ENCODE measurements around the gene POPDC3. TPM values are rescaled to one million over a fixed set of nuclear protein-coding genes. Genes with fewer than 3 reads are reported as not detected.

POPDC3 gene
- total and polyA plus RNA-seq, 2 of the 4 experiments (the other 2 are of a cell fraction) = 22.7 to 25.8 TPM

- H3K4me1 ChIP-seq (ENCODE audit: control insufficient read depth, insufficient read depth, low read length) = no peaks in the 10 kb centered on the region
- in situ Hi-C loops (cut with MboI; ENCODE audit: low sequenced_read_pairs) (no loop called here), dilution Hi-C loops (cut with HindIII; ENCODE audit: low sequenced_read_pairs, unreplicated experiment) (no loop called here), intact Hi-C loops (cut with micrococcal nuclease) (loop anchor here (1.0 to 2.0 kb wide), 3 partner anchors 33 to 266 kb away; partner anchors contain the start of gene PREP)
- H3K23ac ChIP-seq (ENCODE audit: low read depth, low read length) = peak overlapping the region; percentile 97
- no peak overlapping the region for H2BK15ac ChIP-seq (ENCODE audit: low read depth, low read length)
- no TSS peak for BruUV-seq (replicated peaks)
- H2AK5ac ChIP-seq (ENCODE audit: low read depth, low read length) = no peak overlapping the region
- peak overlapping the region; percentile 1; the same call in 1 of the 2 replicates for H4K91ac ChIP-seq (ENCODE audit: insufficient read depth, low read depth, low read length)
- peak; percentile 59 for DNase-seq
- H3K4ac ChIP-seq (ENCODE audit: low read depth, low read length) = peak overlapping the region; percentile 76
- no peak for TF ChIP-seq POLR2A (IDR thresholded peaks at IDR 0.05; ENCODE audit: low read depth, low read length)
- peak; percentile 29; the same call in 1 of the 2 replicates for TF ChIP-seq CTCF (conservative IDR thresholded peaks at IDR 0.05; ENCODE audit: low read depth, low read length)
- peak; percentile 11; the same call in 1 of the 2 replicates for TF ChIP-seq MXI1 (IDR thresholded peaks at IDR 0.05; ENCODE audit: borderline replicate concordance, low read depth, low read length)
- TF ChIP-seq SMC3 (IDR thresholded peaks at IDR 0.05; ENCODE audit: low read depth, low read length) = 0 out of 2 replicates have a peak, but pooled peaks have one; percentile 12
- TF ChIP-seq CHD1 (IDR thresholded peaks at IDR 0.05; ENCODE audit: low read depth, low read length) = no peak
- H4K20me1 ChIP-seq (ENCODE audit: insufficient read depth, low read length) = peaks cover 4% of the 10 kb centered on the region; the same call in 1 of the 2 replicates
- ATAC-seq (ENCODE audit: low read depth) = peak; percentile 80
- WGBS, 2 experiments (ENCODE audit: extremely low coverage in 2 of 2, insufficient read length in 1 of 2) = 0% methylated on average over 53 of the region's 122 CpGs; no CpG with 5 or more reads in 1 of the 2 experiments
- peak overlapping the region; percentile 94 for H3K14ac ChIP-seq (replicated peaks; ENCODE audit: low read depth, low read length)
- CTCF ChIA-PET = interaction anchor here (1.0 to 1.4 kb wide), 5 partner anchors 9 to 265 kb away, joined by 3 to 4 read pairs (median 3); no protein-coding TSS in a partner anchor
- H3K27me3 ChIP-seq (ENCODE audit: control insufficient read depth, insufficient read depth, low read length) = no peaks in the 10 kb centered on the region
- H3K18ac ChIP-seq (ENCODE audit: low read depth, low read length) = no peak overlapping the region
- no peaks in the 10 kb centered on the region for H3K9me3 ChIP-seq (ENCODE audit: control insufficient read depth, insufficient read depth, low read length)
- peak overlapping the region; percentile 86 for H3K4me3 ChIP-seq (ENCODE audit: insufficient read depth, low read depth, low read length)
- H3K36me3 ChIP-seq (ENCODE audit: control insufficient read depth, insufficient read depth, low read length) = no peaks in the 10 kb centered on the region; the same call in 1 of the 2 replicates
- H3K79me1 ChIP-seq (ENCODE audit: low read depth in 1 of 2, low read length in 2 of 2) = peaks cover 4 to 16% of the 10 kb centered on the region in 2 experiments; a peak in 2 of 4 replicates
- peak overlapping the region; percentile 79 for H2AK9ac ChIP-seq (replicated peaks; ENCODE audit: low read depth, low read length, poor library complexity)
- peak overlapping the region; percentile 73 for H2BK120ac ChIP-seq (ENCODE audit: low read depth, low read length)
- peak overlapping the region; percentile 42 for H3K27ac ChIP-seq (ENCODE audit: insufficient read depth, low read length)
- no peak overlapping the region for H4K5ac ChIP-seq (ENCODE audit: low read depth, low read length)
- H2AFZ ChIP-seq (replicated peaks; ENCODE audit: low read length, poor library complexity) = peak overlapping the region; percentile 97
- peak overlapping the region; percentile 37 for H2BK5ac ChIP-seq (ENCODE audit: low read depth, low read length, poor library complexity, severe bottlenecking)
- H2BK20ac ChIP-seq (ENCODE audit: low read depth, low read length) = no peak overlapping the region
- H3K4me2 ChIP-seq (ENCODE audit: low read depth, low read length) = peak overlapping the region; percentile 81
- POLR2A ChIA-PET (ENCODE audit: unreplicated experiment) = no interaction called here
- H3K9me1 ChIP-seq (ENCODE audit: insufficient read depth, low read length) = peaks cover 3% of the 10 kb centered on the region; the same call in 1 of the 2 replicates
- peak overlapping the region; percentile 83; the same call in 1 of the 2 replicates for H3K56ac ChIP-seq (ENCODE audit: extremely low read depth, insufficient read depth, low read length)
- H4K8ac ChIP-seq (ENCODE audit: low read depth in 2 of 2, low read length in 2 of 2) = peak overlapping the region; percentile 63 to 71; a peak in 3 of 4 replicates
- peak overlapping the region; percentile 76 for H3K9ac ChIP-seq (ENCODE audit: low read depth, low read length)
Measured at GRCh38 chr6:105136431-105137350, 43.1 kb downstream of the POPDC3 start.

Measured in IMR-90 (cell line).